GM19395 (cell line): ENCODE results near the gene SH2D2A.
"Not testable (repeated sequence)": the region's sequence is repeated elsewhere in the genome, so short reads cannot be mapped to it uniquely, and the experiment has no call there.

ENCODE experiments used
- ATAC-seq: cut with Tn5 transposase; IDR thresholded peaks from one replicate; pipeline ENCODE4 v1.9.1; 2021; ENCODE audit warnings: mild to moderate bottlenecking, moderate library complexity; ENCODE audit not compliant: unreplicated experiment

SH2D2A gene

DNA sequence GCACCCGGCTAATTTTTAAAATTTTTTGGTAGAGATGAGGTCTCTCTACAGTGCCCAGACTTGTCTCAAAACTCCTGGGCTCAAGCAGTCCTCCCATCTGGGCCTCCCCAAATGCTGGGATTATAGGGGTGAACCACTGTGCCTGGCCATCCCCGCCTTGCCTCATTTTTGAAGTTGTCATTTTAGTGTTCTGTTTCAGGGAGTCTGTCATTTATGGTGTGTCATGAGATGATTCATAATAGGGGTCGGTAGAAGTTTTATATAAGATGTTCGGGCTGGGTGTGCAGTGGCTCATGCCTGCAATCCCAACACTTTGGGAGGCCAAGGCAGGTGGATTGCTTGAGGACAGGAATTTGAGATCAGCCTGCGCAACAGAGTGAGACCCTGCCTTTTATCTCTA lies 40.8 kb downstream of the SH2D2A start:
- no peak for ATAC-seq

- no peak for ATAC-seq
Measured at GRCh38 chr1:156773607-156774006, 43.0 kb downstream of the SH2D2A start.

DNA sequence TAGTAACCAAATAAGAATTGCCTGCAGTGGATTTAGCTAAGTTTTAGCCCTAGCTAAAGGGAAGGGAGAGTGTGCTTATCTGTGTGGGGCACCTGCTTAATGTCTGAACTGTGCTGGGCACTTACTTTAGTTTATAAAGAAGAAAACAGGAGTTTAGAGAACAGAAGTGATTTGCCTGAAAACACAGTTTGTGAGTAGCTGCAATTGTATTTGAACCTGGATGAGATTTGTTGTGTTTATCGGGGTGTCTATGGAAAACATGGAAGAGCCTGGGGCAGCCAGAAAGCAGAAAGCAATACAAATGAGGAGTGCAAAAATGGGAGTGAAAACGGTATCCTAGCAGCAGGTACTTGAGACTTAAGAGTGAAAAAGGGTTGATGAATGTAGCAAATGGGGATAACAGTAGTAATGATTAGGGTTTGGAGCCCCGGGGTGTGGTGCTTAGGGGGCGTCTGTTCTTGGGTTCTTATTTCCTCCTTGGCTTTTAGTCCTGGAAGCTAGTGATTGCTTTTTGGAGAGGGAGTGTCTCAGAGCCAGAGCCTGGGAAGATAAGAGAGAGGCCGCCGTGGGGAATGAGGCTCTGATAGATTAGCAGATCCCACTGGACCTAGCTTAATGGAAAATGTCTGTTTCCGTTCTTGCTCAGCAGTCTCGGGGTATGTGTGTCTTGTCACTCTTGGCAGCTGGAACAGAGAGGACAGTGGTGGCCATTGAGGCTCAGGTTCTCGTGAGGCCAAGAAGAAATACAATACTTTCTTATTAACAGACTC lies 43.7 kb downstream of the SH2D2A start:
- ATAC-seq = no peak

DNA sequence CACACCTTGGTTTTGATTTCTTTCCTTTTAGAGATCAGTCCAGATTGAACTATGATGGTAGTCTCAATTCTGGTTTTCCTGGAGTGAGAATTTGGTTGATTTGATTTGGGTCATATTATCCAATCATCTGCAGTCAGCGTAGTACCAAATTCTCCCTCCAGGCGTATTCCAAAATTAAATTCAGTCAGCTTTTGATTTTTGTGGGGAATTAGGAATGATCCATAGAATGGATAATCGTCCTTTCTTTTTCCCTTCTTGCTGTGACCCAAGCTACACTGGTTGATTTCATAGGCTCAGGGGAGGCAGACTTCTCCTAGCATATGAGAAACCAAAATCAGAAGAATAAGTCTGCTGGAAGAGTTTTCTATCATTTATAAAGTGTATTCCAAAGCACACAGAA lies 44.4 kb downstream of the SH2D2A start:
- ATAC-seq = no peak

- no peak for ATAC-seq
Measured at GRCh38 chr1:156768610-156769295, 47.9 kb downstream of the SH2D2A start.

- ATAC-seq = no peak
Measured at GRCh38 chr1:156767879-156768604, 48.6 kb downstream of the SH2D2A start.

DNA sequence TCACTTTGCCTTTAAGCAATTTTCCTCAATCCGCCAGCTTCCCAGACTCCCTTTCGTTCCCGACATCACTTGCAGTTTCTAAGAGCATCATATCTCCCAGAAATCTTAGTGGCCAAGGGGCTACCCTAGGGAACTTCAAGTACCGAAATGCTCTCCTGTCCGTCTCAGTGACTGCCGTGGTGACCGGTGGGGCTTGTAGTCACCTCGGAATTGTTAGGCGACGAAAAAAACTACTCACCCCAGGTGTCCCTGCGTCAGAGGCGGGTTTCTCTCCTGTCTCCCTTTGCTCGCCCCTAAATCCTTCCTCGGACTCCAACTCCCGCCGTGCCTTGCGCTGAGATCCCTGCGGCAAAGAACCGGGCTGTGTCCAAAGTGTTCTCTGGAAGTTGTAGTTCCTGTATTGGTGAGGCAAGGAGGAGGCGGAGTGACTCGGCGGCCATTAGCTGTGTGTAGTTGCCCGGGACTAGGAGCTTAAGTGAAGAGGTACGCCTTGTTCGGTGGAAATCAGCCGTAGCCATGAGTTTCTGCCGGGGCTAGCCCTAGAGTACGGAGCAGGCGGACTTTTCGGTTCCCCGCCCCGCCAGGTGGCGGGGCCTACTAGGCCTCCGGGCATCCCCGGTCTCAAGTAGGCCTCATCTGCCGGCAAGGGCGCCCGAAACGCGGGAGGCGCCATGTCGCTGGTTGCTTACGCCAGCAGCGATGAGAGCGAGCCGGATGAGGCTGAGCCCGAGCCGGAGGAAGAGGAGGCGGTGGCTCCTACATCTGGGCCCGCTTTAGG lies 49.4 kb downstream of the SH2D2A start, which contains the start of gene PRCC:
Gene PRCC, plus strand, starts transcription at position 435 of the 778 bp plus-strand sequence. Its CDS starts 237 bp downstream, at position 672.
- peak; percentile 97 for ATAC-seq

DNA sequence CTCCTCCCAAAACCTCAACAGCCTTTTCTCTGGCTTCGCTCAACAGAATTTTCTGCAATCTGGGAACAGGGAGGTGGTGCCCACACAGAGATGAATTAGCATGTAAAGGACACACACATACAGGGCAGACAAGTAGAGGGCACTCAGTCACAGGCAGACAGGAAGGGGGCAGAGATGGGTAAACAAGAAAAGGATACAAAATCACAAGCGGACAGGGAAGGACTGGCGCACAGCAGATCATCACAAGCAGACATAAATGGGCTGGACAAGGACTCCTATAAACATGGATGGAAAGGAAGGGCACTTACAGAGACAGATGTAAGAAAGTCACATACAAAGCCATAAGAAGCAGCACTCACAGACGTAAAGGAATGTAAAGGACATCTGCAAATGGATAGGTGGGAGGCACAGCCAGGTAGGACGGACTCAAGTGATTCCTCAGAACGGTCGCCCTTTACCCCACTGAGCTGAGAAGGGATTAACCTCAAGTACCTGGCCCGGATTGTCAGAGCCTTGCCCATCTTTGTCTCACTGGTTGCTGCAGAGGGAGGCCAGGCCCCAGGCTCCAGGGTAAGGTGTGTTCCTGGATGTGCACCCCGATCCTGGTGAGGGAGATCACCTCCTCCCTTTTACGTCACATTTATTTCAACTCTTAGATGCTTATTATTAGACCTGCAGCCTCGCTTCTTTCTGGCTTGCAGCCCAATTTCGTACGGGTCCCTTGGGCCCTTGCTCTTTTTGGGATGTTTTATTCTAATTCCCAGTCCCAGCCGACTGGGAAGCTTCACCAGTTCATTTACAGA lies 50.1 kb downstream of the SH2D2A start:
- peak; percentile 28 for ATAC-seq

DNA sequence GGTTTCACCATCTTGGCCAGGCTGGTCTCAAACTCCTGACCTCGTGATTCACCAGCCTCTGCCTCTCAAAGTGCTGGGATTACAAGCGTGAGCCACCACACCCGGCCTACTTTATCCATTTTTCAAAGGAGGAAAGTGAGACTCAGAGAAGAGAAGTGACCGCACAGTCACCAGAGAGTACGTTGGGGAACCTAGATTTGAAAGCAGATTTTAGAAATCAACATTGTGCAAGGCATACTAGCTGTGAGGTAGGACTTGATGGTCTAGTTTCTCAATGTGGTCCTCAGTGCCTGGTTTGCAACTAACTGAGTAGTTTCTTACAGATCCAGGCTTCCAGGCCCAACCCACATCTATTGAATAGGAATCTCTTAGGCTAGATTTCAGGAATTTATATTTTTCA lies 51.0 kb downstream of the SH2D2A start:
- no peak for ATAC-seq

- ATAC-seq = not testable (repeated sequence)
Measured at GRCh38 chr1:156765136-156765535, 51.5 kb downstream of the SH2D2A start.

- ATAC-seq = no peak
Measured at GRCh38 chr1:156760796-156761104, 55.9 kb downstream of the SH2D2A start.

- no peak for ATAC-seq
Measured at GRCh38 chr1:156760092-156760795, 56.4 kb downstream of the SH2D2A start.

GRCh38 chr1:156757572-156758253 lies 58.9 kb downstream of the SH2D2A start:
- not testable (repeated sequence) for ATAC-seq

DNA sequence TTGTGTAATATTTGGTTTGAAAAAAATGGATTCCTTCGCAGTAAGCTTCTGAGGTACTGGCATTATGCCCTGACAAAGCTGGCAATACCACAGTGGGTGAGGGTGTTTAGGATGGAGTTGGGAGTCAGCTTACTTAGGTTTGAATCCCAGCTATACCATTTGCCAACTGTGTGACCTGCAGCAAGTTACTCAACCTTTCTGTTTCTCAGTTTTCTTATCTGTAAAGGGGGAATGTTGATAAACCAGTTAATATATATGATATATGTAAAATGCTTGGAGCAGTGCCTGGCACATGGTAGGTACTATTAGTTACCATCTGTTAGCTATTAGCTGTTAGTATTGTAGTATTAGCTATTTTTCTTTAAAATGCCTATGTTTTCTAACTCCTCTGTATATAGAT lies 60.3 kb downstream of the SH2D2A start:
- ATAC-seq = no peak
